GF-D8 (cell line): ENCODE data around the gene BCL10.

ENCODE experiments used
- DNase-seq: peaks from one replicate; lab custom pipeline; 2025; lab: John Stamatoyannopoulos, UW

Gene BCL10

DNA sequence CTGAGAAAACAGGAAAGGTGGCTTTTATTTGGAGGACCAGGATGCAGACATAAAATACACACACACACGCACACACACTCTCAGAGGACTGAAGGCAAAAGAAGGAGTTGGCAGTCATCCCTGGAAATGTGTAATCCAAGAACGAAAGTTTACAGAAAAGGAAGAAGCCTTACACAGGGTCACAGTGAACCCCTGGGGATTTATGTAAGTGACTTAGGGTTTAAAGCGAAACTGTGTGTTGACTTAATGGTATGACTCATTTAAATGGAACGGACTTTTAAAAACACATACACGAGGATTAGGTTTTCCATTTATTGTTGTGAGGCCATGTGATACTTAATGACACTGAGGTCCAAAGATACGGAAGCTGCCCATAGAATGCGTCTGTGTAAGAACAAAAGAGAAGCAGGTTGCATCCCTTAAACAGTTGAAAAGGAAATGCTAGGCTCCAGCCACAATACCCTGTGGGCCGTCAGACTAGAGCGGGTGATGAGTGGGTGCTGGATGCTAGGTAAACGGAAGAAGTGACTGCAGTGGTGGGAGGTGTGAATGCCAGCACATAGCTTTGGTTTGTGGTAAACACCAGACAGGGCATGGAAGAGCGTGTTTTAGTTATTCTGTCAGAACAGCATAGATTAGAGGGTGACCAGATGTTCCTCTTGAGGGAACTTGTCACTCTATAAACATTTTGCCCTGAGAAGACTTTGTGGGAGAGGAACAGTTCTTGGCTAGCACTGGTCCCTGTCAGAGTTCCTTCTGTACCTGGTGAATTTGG is 21.6 kb upstream of the BCL10 start:
- no peak for DNase-seq

GRCh38 chr1:85297538-85297854 is 21.1 kb upstream of the BCL10 start:
- DNase-seq: no peak

DNA sequence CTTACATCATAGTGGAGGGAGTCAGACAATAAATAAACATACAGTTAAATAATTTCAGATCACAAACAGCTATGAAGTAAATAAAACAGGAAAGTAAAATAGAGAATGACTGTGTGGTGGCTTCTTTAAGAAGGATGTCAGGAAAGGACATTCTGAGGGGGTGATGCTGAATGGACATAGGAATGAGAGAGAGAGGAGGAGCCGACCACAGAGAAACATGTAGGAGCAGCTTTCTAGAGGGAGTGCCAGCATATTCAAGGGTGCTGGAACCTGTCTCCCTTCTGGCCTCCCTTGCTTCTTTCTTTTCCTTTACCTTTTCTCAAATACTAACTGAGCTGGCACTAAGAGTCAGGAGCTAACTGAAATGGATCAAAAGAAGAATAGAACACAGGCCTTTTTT is 20.5 kb upstream of the BCL10 start:
- no peak for DNase-seq

GRCh38 chr1:85295654-85296053 is 19.2 kb upstream of the BCL10 start:
- DNase-seq: no peak

- DNase-seq: no peak
Observed at GRCh38 chr1:85295006-85295431, 18.6 kb upstream of the BCL10 start.

DNA sequence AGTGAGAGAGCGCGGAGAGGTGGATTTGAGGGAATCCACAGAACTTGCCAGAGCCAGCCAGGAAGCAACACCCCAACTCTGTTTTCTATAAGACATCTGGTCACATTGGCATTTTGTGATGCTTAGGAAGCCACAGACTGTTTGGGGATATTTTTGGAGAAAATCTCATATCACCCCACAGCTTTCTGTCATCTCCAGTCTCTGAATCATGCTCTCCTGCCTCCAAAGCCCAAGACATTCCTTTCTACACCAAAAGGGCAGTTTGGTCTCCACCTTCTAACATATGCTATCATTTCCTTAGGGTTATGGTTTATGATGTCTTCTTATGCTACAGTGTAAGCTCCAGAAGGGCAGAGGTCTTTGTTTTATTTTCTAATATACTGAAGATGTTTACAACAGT is 14.4 kb upstream of the BCL10 start:
- no peak for DNase-seq

GRCh38 chr1:85289848-85290335 is 13.5 kb upstream of the BCL10 start:
- DNase-seq: no peak

GRCh38 chr1:85289207-85289847 is 12.9 kb upstream of the BCL10 start:
- no peak for DNase-seq

- no peak for DNase-seq
Observed at GRCh38 chr1:85284202-85284601, 7.8 kb upstream of the BCL10 start.

- no peak for DNase-seq
Observed at GRCh38 chr1:85283475-85284199, 7.2 kb upstream of the BCL10 start.

GRCh38 chr1:85282424-85282823 is 6.0 kb upstream of the BCL10 start:
- DNase-seq: no peak

DNA sequence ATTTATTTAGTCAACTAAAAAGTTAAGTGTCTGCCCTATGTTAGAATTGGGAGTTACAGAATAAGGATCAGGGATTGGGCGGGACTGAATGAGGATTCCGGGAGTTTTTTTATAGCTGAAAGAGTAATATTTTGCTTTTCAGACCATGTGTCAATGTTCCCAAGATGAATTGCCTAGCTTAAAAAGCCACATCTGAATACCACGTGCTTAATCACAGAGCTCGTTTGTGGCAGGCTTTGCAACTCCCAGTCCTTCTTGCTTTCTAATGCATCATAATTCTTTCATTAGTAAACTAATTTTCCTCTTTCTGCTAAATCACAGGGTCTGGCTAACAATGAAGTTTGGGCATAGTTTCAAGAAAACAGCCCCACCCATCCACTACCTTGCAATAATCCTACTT is 4.2 kb upstream of the BCL10 start:
- DNase-seq: no peak

- DNase-seq: no peak
Observed at GRCh38 chr1:85279458-85280080, 3.1 kb upstream of the BCL10 start.

DNA sequence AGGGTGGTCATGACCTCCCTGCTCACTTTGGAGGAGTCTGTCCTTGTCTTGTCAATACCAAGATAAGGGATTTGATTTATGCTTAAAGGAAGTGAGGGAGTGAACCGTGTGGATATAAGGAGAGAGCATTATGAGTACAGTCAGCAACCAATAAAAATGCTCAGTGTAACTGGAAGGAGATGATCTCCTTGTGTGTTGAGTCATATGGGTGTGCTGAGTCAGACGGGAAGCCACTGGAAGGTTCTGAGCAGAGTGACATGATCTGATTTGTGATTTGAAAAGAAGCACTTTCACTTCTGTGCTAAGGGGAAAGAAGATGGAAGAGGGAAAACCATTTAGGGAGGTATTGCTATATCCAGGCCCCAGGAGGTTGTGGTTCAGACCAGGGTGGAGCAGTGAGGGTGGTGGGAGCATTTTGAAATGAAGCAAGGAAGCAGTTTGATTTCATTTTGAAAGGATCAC is 2.5 kb upstream of the BCL10 start:
- no peak for DNase-seq

DNA sequence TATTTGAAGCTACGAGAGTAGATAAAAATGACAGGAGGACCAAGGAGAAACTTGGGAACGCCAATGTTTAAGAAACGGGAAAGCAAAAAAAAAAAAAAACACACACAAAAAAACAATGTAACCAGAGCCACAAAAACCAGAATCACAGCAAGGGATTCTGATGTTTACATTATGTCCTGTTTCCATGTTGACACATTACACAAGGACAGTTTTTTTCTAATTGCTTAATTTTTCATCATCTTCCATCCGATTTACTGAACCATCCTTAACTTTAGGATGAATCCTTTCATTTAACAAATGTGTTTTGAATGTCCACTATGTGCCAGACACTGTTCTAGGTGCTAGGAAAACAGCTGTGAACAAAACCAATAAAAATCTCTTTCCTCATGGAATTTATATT is 1.4 kb upstream of the BCL10 start:
- no peak for DNase-seq

GRCh38 chr1:85276978-85277639 is 677 bp upstream of the BCL10 start:
- no peak for DNase-seq

- no peak for DNase-seq
Observed at GRCh38 chr1:85275701-85276214, 674 bp downstream of the BCL10 start.

GRCh38 chr1:85274969-85275453 is 1.4 kb downstream of the BCL10 start:
- no peak for DNase-seq

- DNase-seq: no peak
Observed at GRCh38 chr1:85273397-85273796, 3.0 kb downstream of the BCL10 start.

DNA sequence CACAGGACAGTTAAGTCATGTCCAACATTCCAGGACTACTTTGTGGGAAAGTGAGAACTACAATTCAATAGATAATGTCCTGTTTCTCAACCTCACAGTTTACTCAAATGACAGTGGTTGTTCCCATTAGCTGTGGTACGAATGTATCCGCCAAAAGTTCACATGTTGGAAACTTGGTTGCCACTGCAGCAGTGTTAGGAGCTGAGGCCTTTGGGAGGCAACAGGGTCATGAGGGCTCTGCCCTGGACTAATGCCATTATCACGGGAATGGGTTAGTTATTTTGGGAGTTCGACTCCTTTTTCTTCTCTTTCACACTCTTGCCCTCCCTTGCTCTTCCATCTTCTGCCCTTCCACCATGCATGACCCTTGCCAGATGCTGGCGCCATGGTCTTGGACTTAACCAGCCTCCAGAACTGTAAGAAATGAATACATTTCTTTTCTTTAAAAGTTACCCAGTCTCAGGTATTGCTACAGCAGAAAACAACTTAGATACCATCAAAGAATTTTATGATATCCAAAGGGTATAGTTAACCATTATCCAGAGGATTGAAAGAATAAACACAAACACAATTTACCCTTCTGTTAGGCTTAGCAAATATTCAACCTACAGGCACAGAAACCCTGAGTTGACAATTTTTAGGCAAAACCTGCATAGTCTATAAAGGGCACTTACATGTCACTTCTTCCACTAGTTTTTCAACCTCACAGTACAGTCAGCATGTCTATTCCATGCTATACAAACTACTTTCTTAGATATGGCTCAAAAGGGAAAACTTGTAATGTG is 7.4 kb downstream of the BCL10 start:
- DNase-seq: no peak

DNA sequence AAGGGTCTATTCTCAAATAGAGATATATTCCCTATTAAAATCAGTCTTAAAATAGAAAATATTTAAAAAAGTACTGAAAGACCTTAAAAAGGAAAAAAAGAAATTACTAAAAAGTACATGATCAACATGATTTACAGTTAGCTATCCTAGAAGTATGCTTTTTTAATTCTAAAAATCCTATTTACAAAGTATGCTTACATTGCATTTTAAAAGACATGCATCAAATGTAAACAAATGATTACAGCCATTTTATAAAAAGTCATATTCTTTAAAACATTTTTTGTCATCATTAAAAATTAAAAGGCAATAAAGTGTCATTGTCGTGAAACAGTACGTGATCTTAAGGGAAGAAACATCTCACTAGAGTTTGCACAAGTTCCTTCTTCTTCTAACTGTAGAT is 9.1 kb downstream of the BCL10 start:
- no peak for DNase-seq
